HG03354 (cell line): Measurements from ENCODE around the gene ANKRD23.
"Not testable (repeated sequence)": the region's sequence is repeated elsewhere in the genome, so short reads cannot be mapped to it uniquely, and the experiment has no call there.

Experiments used
- ATAC-seq: cut with Tn5 transposase; IDR thresholded peaks from one replicate; pipeline ENCODE4 v1.9.1; 2021; ENCODE audit warnings: mild to moderate bottlenecking; ENCODE audit not compliant: unreplicated experiment, poor library complexity, severe bottlenecking

Gene ANKRD23

GRCh38 chr2:96843538-96844268 is at the start of gene ANKRD23:
ANKRD23 (minus strand) TSS chr2:96844021; CDS start chr2:96843992, 29 bp downstream.
- ATAC-seq: no peak

GRCh38 chr2:96891591-96892333 is 47.9 kb upstream of the ANKRD23 start:
- ATAC-seq: no peak

GRCh38 chr2:96890726-96891385 is 47.0 kb upstream of the ANKRD23 start:
- no peak for ATAC-seq

GRCh38 chr2:96890252-96890651 is 46.4 kb upstream of the ANKRD23 start:
- no peak for ATAC-seq

- not testable (repeated sequence) for ATAC-seq
Observed at GRCh38 chr2:96889502-96889901, 45.7 kb upstream of the ANKRD23 start.

GRCh38 chr2:96888072-96889011 is 44.5 kb upstream of the ANKRD23 start:
- no peak for ATAC-seq

GRCh38 chr2:96887493-96888012 is 43.7 kb upstream of the ANKRD23 start:
- ATAC-seq: no peak

- no peak for ATAC-seq
Observed at GRCh38 chr2:96885432-96886347, 41.9 kb upstream of the ANKRD23 start.

- no peak for ATAC-seq
Observed at GRCh38 chr2:96884299-96885094, 40.7 kb upstream of the ANKRD23 start.

- no peak for ATAC-seq
Observed at GRCh38 chr2:96883306-96883705, 39.5 kb upstream of the ANKRD23 start.

- no peak for ATAC-seq
Observed at GRCh38 chr2:96882906-96883305, 39.1 kb upstream of the ANKRD23 start.

GRCh38 chr2:96882230-96882629 is 38.4 kb upstream of the ANKRD23 start:
- no peak for ATAC-seq

- no peak for ATAC-seq
Observed at GRCh38 chr2:96881349-96882195, 37.8 kb upstream of the ANKRD23 start.

GRCh38 chr2:96880891-96881273 is 37.1 kb upstream of the ANKRD23 start:
- ATAC-seq: no peak

- ATAC-seq: no peak
Observed at GRCh38 chr2:96879545-96880040, 35.8 kb upstream of the ANKRD23 start.

GRCh38 chr2:96878796-96879544 is 35.1 kb upstream of the ANKRD23 start:
- no peak for ATAC-seq
